CD14-positive monocyte (primary cell): ENCODE measurements around the gene VMAC. TPM values are rescaled to one million over a fixed set of nuclear protein-coding genes. Genes with fewer than 3 reads are reported as not detected.

Source experiments
- DNase-seq, 3 donors: peaks; one replicate each; pipeline ENCODE4 v3.0.0-alpha.2; 2011 to 2022
- H2AFZ ChIP-seq: 2 replicates; pipeline ENCODE4 v1.6.0; 2012; ENCODE audit warnings: mild to moderate bottlenecking, low read depth, low read length, inconsistent platforms; ENCODE audit not compliant: insufficient read depth, poor library complexity, severe bottlenecking
- H3K27ac ChIP-seq, 2 donors: 1 replicate in 1 of 2; 2 replicates in 1 of 2; pipeline ENCODE4 v1.5.1; 2012 to 2013; ENCODE audit warnings: low read length in 2 of 2, control low read depth in 1 of 2, inconsistent platforms in 1 of 2, low read depth in 1 of 2, mild to moderate bottlenecking in 1 of 2
- H3K27me3 ChIP-seq, 2 donors: one replicate each; pipeline versions ENCODE4 v1.6.0 to v1.6.1; 2011 to 2013; ENCODE audit warnings: low read length in 2 of 2; ENCODE audit not compliant: control insufficient read depth in 2 of 2, insufficient read depth in 2 of 2
- H3K36me3 ChIP-seq, 2 donors: replicated peaks in 1 of 2; 1 replicate in 1 of 2; 2 replicates in 1 of 2; pipeline versions ENCODE4 v1.5.1 to v1.6.1; 2012 to 2013; ENCODE audit warnings: low read length in 2 of 2, control low read depth in 1 of 2, inconsistent platforms in 1 of 2, mild to moderate bottlenecking in 1 of 2; ENCODE audit not compliant: insufficient read depth in 2 of 2, control insufficient read depth in 1 of 2
- H3K4me1 ChIP-seq, 2 donors: 1 replicate in 1 of 2; 2 replicates in 1 of 2; pipeline versions ENCODE4 v1.5.1 to v1.6.1; 2012 to 2013; ENCODE audit warnings: low read length in 2 of 2, control low read depth in 1 of 2, inconsistent platforms in 1 of 2, mild to moderate bottlenecking in 1 of 2, moderate library complexity in 1 of 2; ENCODE audit not compliant: insufficient read depth in 2 of 2, control insufficient read depth in 1 of 2
- H3K4me2 ChIP-seq: replicated peaks from 2 replicates; pipeline ENCODE3; 2012; ENCODE audit warnings: low read length, moderate library complexity, mild to moderate bottlenecking; ENCODE audit not compliant: poor library complexity, severe bottlenecking; ENCODE audit errors: extremely low read depth
- H3K4me3 ChIP-seq, 3 experiments: fragments of 200-600 bp in 1 of 3; sonication (generic) in 1 of 3; replicated peaks in 1 of 3; 1 replicate in 2 of 3; 2 replicates in 1 of 3; pipeline ENCODE4 v1.5.1; 2011 to 2013; ENCODE audit warnings: low read length in 3 of 3, mild to moderate bottlenecking in 3 of 3, control low read depth in 2 of 3, low read depth in 2 of 3, inconsistent platforms in 1 of 3, moderate library complexity in 1 of 3
- H3K79me2 ChIP-seq: 2 replicates; pipeline ENCODE4 v1.6.0; 2012; ENCODE audit warnings: mild to moderate bottlenecking, control low read depth, inconsistent platforms, low read length, moderate library complexity; ENCODE audit not compliant: insufficient read depth
- H3K9ac ChIP-seq: 2 replicates; pipeline ENCODE4 v1.6.0; 2017; ENCODE audit warnings: low read length, mild to moderate bottlenecking; ENCODE audit not compliant: insufficient read depth, poor library complexity, severe bottlenecking
- H3K9me3 ChIP-seq, 2 donors: replicated peaks in 1 of 2; 1 replicate in 1 of 2; 2 replicates in 1 of 2; pipeline versions ENCODE4 v1.5.1 to v1.6.1; 2012 to 2013; ENCODE audit warnings: low read length in 2 of 2, control low read depth in 1 of 2; ENCODE audit not compliant: control insufficient read depth in 1 of 2, insufficient read depth in 1 of 2
- H4K20me1 ChIP-seq: 2 replicates; pipeline ENCODE4 v1.6.0; 2012; ENCODE audit warnings: mild to moderate bottlenecking, low read length, control low read depth, moderate library complexity; ENCODE audit not compliant: insufficient read depth
- H3K27ac Mint-ChIP-seq, 7 donors: one replicate each; pipeline ENCODE4 v1.8.0; 2020; ENCODE audit warnings: mild to moderate bottlenecking in 7 of 7, mixed read lengths in 7 of 7, moderate library complexity in 6 of 7, inconsistent platforms in 2 of 7
- H3K27me3 Mint-ChIP-seq, 3 donors: one replicate each; pipeline ENCODE4 v1.8.0; 2021 to 2022; ENCODE audit warnings: low read depth in 3 of 3, mild to moderate bottlenecking in 3 of 3, mixed read lengths in 3 of 3, moderate library complexity in 3 of 3, inconsistent platforms in 1 of 3
- H3K36me3 Mint-ChIP-seq, 2 donors: one replicate each; pipeline ENCODE4 v1.8.0; 2020; ENCODE audit warnings: mixed read lengths in 2 of 2, inconsistent platforms in 1 of 2, mild to moderate bottlenecking in 1 of 2
- H3K4me1 Mint-ChIP-seq: one replicate; pipeline ENCODE4 v1.8.0; 2020; ENCODE audit warnings: mild to moderate bottlenecking, mixed read lengths
- H3K4me3 Mint-ChIP-seq, 2 donors: one replicate each; pipeline ENCODE4 v1.8.0; 2020; ENCODE audit warnings: mild to moderate bottlenecking in 2 of 2, mixed read lengths in 2 of 2, moderate library complexity in 1 of 2
- H3K9me3 Mint-ChIP-seq, 7 donors: one replicate each; pipeline ENCODE4 v1.8.0; 2020 to 2022; ENCODE audit warnings: mixed read lengths in 7 of 7, mild to moderate bottlenecking in 6 of 7, moderate library complexity in 6 of 7, inconsistent platforms in 2 of 7
- WGBS: methylation state at CpG from one replicate; pipeline ENCODE4 v1.1.5; 2013; ENCODE audit warnings: missing lambda C conversion rate; ENCODE audit not compliant: insufficient coverage; 5-methylcytosine and 5-hydroxymethylcytosine counted together
- intact Hi-C, 2 donors: fragments of 100-400 bp; cut with micrococcal nuclease; formaldehyde crosslinking; loops; one replicate each; pipeline versions ENCODE4 v1.15.0 to v1.15.1; 2023
- polyA plus RNA-seq, 3 donors: library from polyadenylated mRNA; depleted of rRNA in 1 of 3; unstranded in 2 of 3; stranded (reverse) in 1 of 3; fragments of 300-500 nt in 2 of 3; fragments of >200 nt in 1 of 3; fragmentation: Illumina TruSeq in 2 of 3; gene quantifications; 1 replicate in 2 of 3; 2 replicates in 1 of 3; pipeline ENCODE4 v1.2.3, GENCODE V29; 2012 to 2021
- TF ChIP-seq, protein P1 (sequence below): fragments of 200-600 bp; IDR thresholded peaks from one replicate; pipeline ENCODE4 v1.8.0; 2022; ENCODE audit warnings: antibody characterized with exemption, mild to moderate bottlenecking

VMAC gene
- polyA plus RNA-seq, 3 donors = 3.1 to 13.0 (median 4.3) TPM

DNA sequence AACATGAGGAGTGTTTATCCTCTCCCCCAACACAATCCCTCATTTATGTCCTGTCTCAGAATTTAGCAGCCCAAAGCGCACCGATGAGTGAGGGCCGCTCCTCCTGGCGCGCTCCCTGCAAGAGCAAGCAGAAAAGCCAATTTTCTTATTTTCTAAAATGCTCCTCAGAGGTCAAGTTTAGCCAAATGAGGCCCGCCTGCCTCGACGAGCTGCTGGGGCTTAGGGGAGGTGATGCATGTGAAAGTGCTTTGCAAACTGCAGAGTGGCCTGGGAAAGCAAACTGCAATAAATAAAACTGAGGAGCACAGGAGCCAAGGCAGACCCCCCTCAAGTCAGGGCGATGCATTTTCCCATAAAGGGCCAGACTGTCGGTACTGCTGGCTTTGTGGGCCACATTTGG is 38.4 kb downstream of the VMAC start:
- H3K79me2 ChIP-seq = peaks cover 54% of the 10 kb centered on the region

DNA sequence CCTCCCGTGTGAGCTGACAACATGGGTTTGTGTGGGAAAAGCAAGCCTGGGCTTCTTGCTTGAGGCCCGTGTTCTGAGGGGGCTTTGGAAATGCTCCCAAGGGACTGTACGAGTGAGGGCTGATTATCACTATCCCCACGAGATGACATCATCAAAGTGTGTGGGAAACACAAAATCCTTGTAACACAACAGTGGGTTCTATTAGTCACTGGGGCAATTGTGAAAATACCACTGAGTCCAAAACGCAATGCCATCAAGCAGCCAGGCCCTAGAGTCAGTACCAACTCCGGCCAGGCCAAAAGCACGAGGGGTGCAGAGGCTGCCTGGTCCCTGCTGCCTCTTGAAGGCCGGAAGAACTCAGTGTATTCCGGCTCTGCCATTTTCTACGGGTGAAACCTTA is 39.0 kb downstream of the VMAC start:
- no peaks in the 10 kb centered on the region for H3K27me3 ChIP-seq
- Mint-ChIP-seq H3K27ac (no peak overlapping the region), H3K4me1 (peaks cover 24% of the 10 kb centered on the region), H3K36me3 (peaks cover 44 to 60% of the 10 kb centered on the region in 2 donors), H3K4me3 (no peak overlapping the region), H3K27me3 (peaks cover 0 to 2% (median 1%) of the 10 kb centered on the region in 3 donors), H3K9me3 (no peaks in the 10 kb centered on the region)
- TF ChIP-seq, protein P1, sequence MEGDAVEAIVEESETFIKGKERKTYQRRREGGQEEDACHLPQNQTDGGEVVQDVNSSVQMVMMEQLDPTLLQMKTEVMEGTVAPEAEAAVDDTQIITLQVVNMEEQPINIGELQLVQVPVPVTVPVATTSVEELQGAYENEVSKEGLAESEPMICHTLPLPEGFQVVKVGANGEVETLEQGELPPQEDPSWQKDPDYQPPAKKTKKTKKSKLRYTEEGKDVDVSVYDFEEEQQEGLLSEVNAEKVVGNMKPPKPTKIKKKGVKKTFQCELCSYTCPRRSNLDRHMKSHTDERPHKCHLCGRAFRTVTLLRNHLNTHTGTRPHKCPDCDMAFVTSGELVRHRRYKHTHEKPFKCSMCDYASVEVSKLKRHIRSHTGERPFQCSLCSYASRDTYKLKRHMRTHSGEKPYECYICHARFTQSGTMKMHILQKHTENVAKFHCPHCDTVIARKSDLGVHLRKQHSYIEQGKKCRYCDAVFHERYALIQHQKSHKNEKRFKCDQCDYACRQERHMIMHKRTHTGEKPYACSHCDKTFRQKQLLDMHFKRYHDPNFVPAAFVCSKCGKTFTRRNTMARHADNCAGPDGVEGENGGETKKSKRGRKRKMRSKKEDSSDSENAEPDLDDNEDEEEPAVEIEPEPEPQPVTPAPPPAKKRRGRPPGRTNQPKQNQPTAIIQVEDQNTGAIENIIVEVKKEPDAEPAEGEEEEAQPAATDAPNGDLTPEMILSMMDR = no peak
- peaks cover 33 to 57% of the 10 kb centered on the region in 2 donors for H3K36me3 ChIP-seq
- 79% methylated on average over 7 of the region's 10 CpGs for WGBS
- H3K79me2 ChIP-seq = peaks cover 55% of the 10 kb centered on the region
- H3K27ac ChIP-seq = peak overlapping the region in 1 of 2 donors; percentile 32
- no peaks in the 10 kb centered on the region for H3K9me3 ChIP-seq
- no peak overlapping the region for H3K9ac ChIP-seq
- H2AFZ ChIP-seq = no peak overlapping the region
- intact Hi-C loops = no loop called here
- H3K4me1 ChIP-seq = peaks cover 24% of the 10 kb centered on the region in 2 donors
- H3K4me2 ChIP-seq = no peak overlapping the region
- no peak for DNase-seq
- H4K20me1 ChIP-seq = peaks cover 66% of the 10 kb centered on the region
- no peak overlapping the region for H3K4me3 ChIP-seq

More for the DNA sequence above, 38.4 kb downstream of the VMAC start:
- no peaks in the 10 kb centered on the region for H3K9me3 ChIP-seq
- no peaks in the 10 kb centered on the region for H3K27me3 ChIP-seq
- H4K20me1 ChIP-seq = peaks cover 66% of the 10 kb centered on the region
- H3K4me1 Mint-ChIP-seq = peaks cover 18% of the 10 kb centered on the region
- no peak overlapping the region for H3K4me3 ChIP-seq
- H3K4me1 ChIP-seq = peaks cover 18% of the 10 kb centered on the region in 2 donors
- H3K27ac ChIP-seq = no peak overlapping the region
- intact Hi-C loops = no loop called here
- H3K4me2 ChIP-seq = no peak overlapping the region
- DNase-seq = no peak
- no peak overlapping the region for H3K4me3 Mint-ChIP-seq
- H3K27ac Mint-ChIP-seq = no peak overlapping the region
- no peaks in the 10 kb centered on the region for H3K9me3 Mint-ChIP-seq
- peaks cover 48 to 66% of the 10 kb centered on the region in 2 donors for H3K36me3 Mint-ChIP-seq
- TF ChIP-seq, protein P1 = no peak
- H2AFZ ChIP-seq = no peak overlapping the region
- H3K27me3 Mint-ChIP-seq = peaks cover 0 to 2% (median 1%) of the 10 kb centered on the region in 3 donors
- WGBS = 94% methylated on average over 7 of the region's 10 CpGs
- peaks cover 35 to 62% of the 10 kb centered on the region in 2 donors for H3K36me3 ChIP-seq
- no peak overlapping the region for H3K9ac ChIP-seq
